K562 (cell line): ENCODE results near the gene RRAS. TPM values are rescaled to one million over a fixed set of nuclear protein-coding genes. Genes with fewer than 3 reads are reported as not detected.

Source experiments
- ASH1L ChIP-seq: fragments of 450-650 bp; IDR thresholded peaks from 2 replicates; pipeline ENCODE4 v1.6.1; 2018; ENCODE audit warnings: borderline replicate concordance, mild to moderate bottlenecking, low read depth; ENCODE audit not compliant: partially characterized antibody
- BCL6 ChIP-seq: fragments of 250-450 bp; sonication (Bioruptor Pico); IDR thresholded peaks from 2 replicates; pipeline ENCODE4 v1.4.0; 2020
- BHLHE40 ChIP-seq: IDR thresholded peaks from 2 replicates; pipeline ENCODE4 v1.6.1; 2011; ENCODE audit warnings: low read length, improper control_type of control experiment
- BRCA1 ChIP-seq, 2 experiments: fragments of 450-650 bp in 1 of 2; sonication (generic) in 1 of 2; formaldehyde crosslinking in 1 of 2; IDR thresholded peaks; 2 replicates each; pipeline versions ENCODE4 v1.5.0 to v1.6.1; 2017 to 2020; ENCODE audit warnings: mild to moderate bottlenecking in 1 of 2, missing genetic modification reagents in 1 of 2
- CBX1 ChIP-seq: sonication (generic); IDR thresholded peaks from 2 replicates; pipeline ENCODE4 v1.6.1; 2016; ENCODE audit warnings: antibody characterized with exemption, low read depth, mild to moderate bottlenecking
- DPF2 ChIP-seq: fragments of 450-650 bp; IDR thresholded peaks from 2 replicates; pipeline ENCODE4 v1.6.1; 2016
- ETV6 ChIP-seq, 3 experiments: fragments of 150-350 bp in 1 of 3; sonication (generic) in 1 of 3; formaldehyde crosslinking in 1 of 3; IDR thresholded peaks; 2 replicates each; pipeline versions ENCODE4 v1.6.1 to v1.8.0; 2014 to 2022; ENCODE audit warnings: borderline replicate concordance in 2 of 3, low read depth in 2 of 3, antibody characterized with exemption in 1 of 3, low read length in 1 of 3, mild to moderate bottlenecking in 1 of 3, missing genetic modification reagents in 1 of 3
- FOXK2 ChIP-seq, 2 experiments: fragments of 450-650 bp; IDR thresholded peaks in 1 of 2; conservative IDR thresholded peaks in 1 of 2; 2 replicates each; pipeline ENCODE4 v1.6.1; 2016; ENCODE audit warnings: low read depth in 2 of 2, mild to moderate bottlenecking in 1 of 2
- HDAC2 ChIP-seq: fragments of 450-650 bp; IDR thresholded peaks from 2 replicates; pipeline ENCODE4 v1.6.1; 2016; ENCODE audit warnings: mild to moderate bottlenecking
- HNRNPH1 ChIP-seq: fragments of 200-400 bp; formaldehyde crosslinking; optimal IDR thresholded peaks from 2 replicates; pipeline ENCODE3; 2017; ENCODE audit warnings: low read depth, mild to moderate bottlenecking, low read length, moderate library complexity
- HNRNPK ChIP-seq: fragments of 200-400 bp; formaldehyde crosslinking; IDR thresholded peaks from one replicate; pipeline ENCODE4 v1.6.1; 2018; ENCODE audit warnings: mild to moderate bottlenecking, low read depth, low read length; ENCODE audit not compliant: poor library complexity, severe bottlenecking
- NELFE ChIP-seq: IDR thresholded peaks from 2 replicates; pipeline ENCODE4 v1.6.1; 2011; ENCODE audit warnings: mild to moderate bottlenecking; ENCODE audit not compliant: insufficient read depth, insufficient read length
- NFATC3 ChIP-seq: fragments of 450-650 bp; IDR thresholded peaks from 2 replicates; pipeline ENCODE4 v1.6.1; 2017; ENCODE audit warnings: mild to moderate bottlenecking
- NRF1 ChIP-seq, 2 experiments: fragments of 450-650 bp; IDR thresholded peaks in 1 of 2; conservative IDR thresholded peaks in 1 of 2; 2 replicates each; pipeline ENCODE4 v1.6.1; 2014; ENCODE audit warnings: mild to moderate bottlenecking in 2 of 2
- PHF21A ChIP-seq: fragments of 450-650 bp; IDR thresholded peaks from 2 replicates; pipeline ENCODE4 v1.6.1; 2017; ENCODE audit warnings: low read depth, borderline replicate concordance
- RBM14 ChIP-seq: fragments of 200-400 bp; formaldehyde crosslinking; IDR thresholded peaks from 2 replicates; pipeline ENCODE4 v1.6.1; 2018; ENCODE audit warnings: low read depth, mild to moderate bottlenecking, low read length, moderate library complexity, borderline replicate concordance; ENCODE audit not compliant: insufficient read depth
- SMC3 ChIP-seq: conservative IDR thresholded peaks from 2 replicates; pipeline ENCODE4 v1.6.1; 2011; ENCODE audit warnings: low read depth, low read length, improper control_type of control experiment; ENCODE audit not compliant: insufficient read depth
- TAF1 ChIP-seq: IDR thresholded peaks from 2 replicates; pipeline ENCODE4 v1.6.1; 2011; ENCODE audit warnings: mild to moderate bottlenecking, low read length, moderate library complexity; ENCODE audit not compliant: insufficient read depth, control insufficient read depth, severe bottlenecking; ENCODE audit errors: extremely low read depth
- TRIM24 ChIP-seq, 2 experiments: fragments of 450-650 bp; IDR thresholded peaks; 2 replicates each; pipeline ENCODE4 v1.6.1; 2016
- ZBTB7A ChIP-seq: IDR thresholded peaks from 2 replicates; pipeline ENCODE4 v1.6.1; 2011; ENCODE audit warnings: low read depth, mild to moderate bottlenecking, low read length, moderate library complexity, borderline replicate concordance; ENCODE audit not compliant: control insufficient read depth
- ZZZ3 ChIP-seq: fragments of 450-650 bp; IDR thresholded peaks from 2 replicates; pipeline ENCODE4 v1.6.1; 2016; ENCODE audit warnings: antibody characterized with exemption, mild to moderate bottlenecking, moderate library complexity
- polyA plus RNA-seq, 8 experiments: library from polyadenylated mRNA; depleted of rRNA in 4 of 8; stranded (reverse) in 5 of 8; unstranded in 3 of 8; fragments of >200 nt; fragmentation: Nextera tagmentation in 2 of 8; fragmentation: Illumina TruSeq in 1 of 8; extraction: Ambion mirVana in 2 of 8; extraction: Trizol in 1 of 8; gene quantifications; 2 replicates each; pipeline versions ENCODE4 v1.2.1 to v1.2.3, GENCODE V29; 2011 to 2014; ENCODE audit warnings: inconsistent platforms in 1 of 8, missing spikeins in 1 of 8
- total RNA-seq, 7 experiments: library from RNA; depleted of rRNA in 6 of 7; stranded (reverse); fragments of >200 nt in 6 of 7; fragmentation: Illumina TruSeq in 2 of 7; extraction: Trizol in 2 of 7; gene quantifications; 2 replicates each; pipeline versions ENCODE4 v1.2.1 to v1.2.3, GENCODE V29; 2011 to 2021; ENCODE audit warnings: low replicate concordance in 1 of 7
- TF ChIP-seq, protein P1 (sequence below), 2 experiments: fragments of 450-650 bp in 1 of 2; sonication (generic) in 1 of 2; formaldehyde crosslinking in 1 of 2; IDR thresholded peaks in 1 of 2; conservative IDR thresholded peaks in 1 of 2; 2 replicates each; pipeline versions ENCODE4 v1.6.1 to v1.8.1; 2016 to 2023; ENCODE audit warnings: mild to moderate bottlenecking in 2 of 2, moderate library complexity in 2 of 2, inconsistent platforms in 1 of 2, missing genetic modification reagents in 1 of 2
- TF ChIP-seq, protein P2 (sequence below): fragments of 450-650 bp; formaldehyde crosslinking; IDR thresholded peaks from 2 replicates; pipeline ENCODE4 v1.4.0; 2022; ENCODE audit warnings: missing genetic modification characterization

The RRAS gene
- total and polyA plus RNA-seq, 9 of the 15 experiments (the other 6 are each of a cell fraction or from before 2014, with no cell fraction given) = 0.70 to 17.3 (median 8.2) TPM

- no peak for TF ChIP-seq BRCA1 (IDR thresholded peaks at IDR 0.05)
- TF ChIP-seq BRCA1 (CRISPR knock-in tag; IDR thresholded peaks at IDR 0.05) = no peak
- TF ChIP-seq, protein P1, sequence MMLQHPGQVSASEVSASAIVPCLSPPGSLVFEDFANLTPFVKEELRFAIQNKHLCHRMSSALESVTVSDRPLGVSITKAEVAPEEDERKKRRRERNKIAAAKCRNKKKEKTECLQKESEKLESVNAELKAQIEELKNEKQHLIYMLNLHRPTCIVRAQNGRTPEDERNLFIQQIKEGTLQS (IDR thresholded peaks at IDR 0.05) = no peak
- TF ChIP-seq, protein P1 (CRISPR knock-in tag; conservative IDR thresholded peaks at IDR 0.05) = no peak
- TF ChIP-seq BHLHE40 = peak; percentile 86
- 0 out of 4 replicates have a peak, but pooled peaks of 1 of the 2 experiments have one; percentile 30 for TF ChIP-seq TRIM24 (IDR thresholded peaks at IDR 0.05)
- no peak for TF ChIP-seq HNRNPH1
- TF ChIP-seq DPF2 = peak; percentile 59
- TF ChIP-seq ZBTB7A = peak; percentile 81; the same call in 1 of the 2 replicates
- no peak for TF ChIP-seq ETV6 (IDR thresholded peaks at IDR 0.05; ENCODE audit: borderline replicate concordance in 1 of 2, low read depth in 2 of 2, low read length in 1 of 2)
- no peak for TF ChIP-seq ETV6 (CRISPR knock-in tag; IDR thresholded peaks at IDR 0.05; ENCODE audit: borderline replicate concordance)
- no peak for TF ChIP-seq BCL6
- peak; percentile 88 for TF ChIP-seq ASH1L
- TF ChIP-seq RBM14 = no peak
- TF ChIP-seq NRF1 (conservative IDR thresholded peaks at IDR 0.05 in 1 of 2, IDR thresholded peaks at IDR 0.05 in 1 of 2) = peak; percentile 16 to 35; a peak in 3 of 4 replicates
- TF ChIP-seq CBX1 = no peak
- TF ChIP-seq HDAC2 = peak; percentile 59; the same call in 1 of the 2 replicates
- TF ChIP-seq HNRNPK = no peak
- no peak for TF ChIP-seq ZZZ3
- peak; percentile 40 for TF ChIP-seq TAF1
- peak; percentile 53 to 69; a peak in 3 of 4 replicates for TF ChIP-seq FOXK2 (conservative IDR thresholded peaks at IDR 0.05 in 1 of 2, IDR thresholded peaks at IDR 0.05 in 1 of 2; ENCODE audit: low read depth in 2 of 2)
- 0 out of 2 replicates have a peak, but pooled peaks have one; percentile 28 for TF ChIP-seq NFATC3
- 0 out of 2 replicates have a peak, but pooled peaks have one; percentile 2 for TF ChIP-seq SMC3
- TF ChIP-seq, protein P2, sequence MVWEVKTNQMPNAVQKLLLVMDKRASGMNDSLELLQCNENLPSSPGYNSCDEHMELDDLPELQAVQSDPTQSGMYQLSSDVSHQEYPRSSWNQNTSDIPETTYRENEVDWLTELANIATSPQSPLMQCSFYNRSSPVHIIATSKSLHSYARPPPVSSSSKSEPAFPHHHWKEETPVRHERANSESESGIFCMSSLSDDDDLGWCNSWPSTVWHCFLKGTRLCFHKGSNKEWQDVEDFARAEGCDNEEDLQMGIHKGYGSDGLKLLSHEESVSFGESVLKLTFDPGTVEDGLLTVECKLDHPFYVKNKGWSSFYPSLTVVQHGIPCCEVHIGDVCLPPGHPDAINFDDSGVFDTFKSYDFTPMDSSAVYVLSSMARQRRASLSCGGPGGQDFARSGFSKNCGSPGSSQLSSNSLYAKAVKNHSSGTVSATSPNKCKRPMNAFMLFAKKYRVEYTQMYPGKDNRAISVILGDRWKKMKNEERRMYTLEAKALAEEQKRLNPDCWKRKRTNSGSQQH (CRISPR knock-in tag) = 0 out of 2 replicates have a peak, but pooled peaks have one; percentile 28
- TF ChIP-seq PHF21A = no peak
- no peak for TF ChIP-seq NELFE
These were observed 46.5 kb downstream of the RRAS start (continued) for GRCh38 chr19:49593233-49594113.
